Measurements from ENCODE around the gene ELF2.
"Not testable (repeated sequence)": the region's sequence is repeated elsewhere in the genome, so short reads cannot be mapped to it uniquely, and the experiment has no call there.

ELF2 gene

GRCh38 chr4:139188648-139189416 is 11.8 kb upstream of the ELF2 start:
- DNase-seq (ENCODE audit: low read depth): no peak

GRCh38 chr4:139184129-139184528 is 7.1 kb upstream of the ELF2 start:
- DNase-seq (ENCODE audit: low read depth): no peak

GRCh38 chr4:139177869-139178619 is 1.0 kb upstream of the ELF2 start:
- peak; percentile 59 for DNase-seq (ENCODE audit: low read depth)

GRCh38 chr4:139176302-139177048 is 543 bp downstream of the ELF2 start:
- DNase-seq (ENCODE audit: low read depth): no peak

GRCh38 chr4:139175646-139176301 is 1.2 kb downstream of the ELF2 start:
- no peak for DNase-seq (ENCODE audit: low read depth)

- DNase-seq (ENCODE audit: low read depth): no peak
Measured at GRCh38 chr4:139171876-139172691, 4.9 kb downstream of the ELF2 start.

- no peak for DNase-seq (ENCODE audit: low read depth)
Measured at GRCh38 chr4:139170932-139171331, 6.1 kb downstream of the ELF2 start.

GRCh38 chr4:139167774-139168444 is 9.1 kb downstream of the ELF2 start:
- no peak for DNase-seq (ENCODE audit: low read depth)

GRCh38 chr4:139164731-139165130 is 12.3 kb downstream of the ELF2 start:
- no peak for DNase-seq (ENCODE audit: low read depth)

- no peak for DNase-seq (ENCODE audit: low read depth)
Measured at GRCh38 chr4:139163806-139164206, 13.2 kb downstream of the ELF2 start.

GRCh38 chr4:139157977-139158376 is 19.0 kb downstream of the ELF2 start:
- not testable (repeated sequence) for DNase-seq (ENCODE audit: low read depth)

- no peak for DNase-seq (ENCODE audit: low read depth)
Measured at GRCh38 chr4:139154952-139155557, 22.0 kb downstream of the ELF2 start.

GRCh38 chr4:139154538-139154937 is 22.5 kb downstream of the ELF2 start:
- no peak for DNase-seq (ENCODE audit: low read depth)

- no peak for DNase-seq (ENCODE audit: low read depth)
Measured at GRCh38 chr4:139154134-139154421, 22.9 kb downstream of the ELF2 start.

GRCh38 chr4:139153411-139154133 is 23.4 kb downstream of the ELF2 start:
- no peak for DNase-seq (ENCODE audit: low read depth)

- DNase-seq (ENCODE audit: low read depth): no peak
Measured at GRCh38 chr4:139152249-139152648, 24.8 kb downstream of the ELF2 start.

GRCh38 chr4:139146926-139147629 is 29.9 kb downstream of the ELF2 start:
- DNase-seq (ENCODE audit: low read depth): no peak

GRCh38 chr4:139145552-139145932 is 31.5 kb downstream of the ELF2 start:
- DNase-seq (ENCODE audit: low read depth): no peak

- no peak for DNase-seq (ENCODE audit: low read depth)
Measured at GRCh38 chr4:139144911-139145551, 32.0 kb downstream of the ELF2 start.

Measured in GM04503 (cell line).